Hepatocyte (in vitro differentiated cells): ENCODE data around the gene RAB3IL1. TPM values are rescaled to one million over a fixed set of nuclear protein-coding genes. Genes with fewer than 3 reads are reported as not detected.

Experiments used
- DNase-seq: peaks from one replicate; pipeline ENCODE4 v3.0.0-alpha.2; 2016; ENCODE audit warnings: low spot score
- H2AFZ ChIP-seq: fragments of 200-600 bp; sonication (generic); 2 replicates; pipeline ENCODE4 v1.6.0; 2016; ENCODE audit warnings: antibody characterized with exemption, mild to moderate bottlenecking
- H3K27ac ChIP-seq: fragments of 200-600 bp; sonication (generic); 2 replicates; pipeline ENCODE4 v1.5.1; 2016; ENCODE audit warnings: mild to moderate bottlenecking
- H3K27me3 ChIP-seq: fragments of 200-600 bp; sonication (generic); 2 replicates; pipeline ENCODE4 v1.6.1; 2016
- H3K36me3 ChIP-seq: fragments of 200-600 bp; sonication (generic); replicated peaks from 2 replicates; pipeline ENCODE4 v1.5.1; 2016; ENCODE audit warnings: low read depth; ENCODE audit not compliant: insufficient read depth
- H3K4me1 ChIP-seq: fragments of 200-600 bp; sonication (generic); 2 replicates; pipeline ENCODE4 v1.5.1; 2016; ENCODE audit warnings: mild to moderate bottlenecking, moderate library complexity; ENCODE audit not compliant: insufficient read depth
- H3K4me2 ChIP-seq: fragments of 200-600 bp; sonication (generic); 2 replicates; pipeline ENCODE4 v1.6.0; 2016
- H3K4me3 ChIP-seq: fragments of 200-600 bp; sonication (generic); 2 replicates; pipeline ENCODE4 v1.5.1; 2016; ENCODE audit warnings: mild to moderate bottlenecking
- H3K79me2 ChIP-seq: fragments of 200-600 bp; sonication (generic); 2 replicates; pipeline ENCODE4 v1.6.0; 2017; ENCODE audit warnings: mild to moderate bottlenecking
- H3K9me2 ChIP-seq: fragments of 200-600 bp; sonication (generic); replicated peaks from 2 replicates; pipeline ENCODE4 v1.6.0; 2017; ENCODE audit warnings: mild to moderate bottlenecking; ENCODE audit not compliant: insufficient read depth
- H3K9me3 ChIP-seq: fragments of 200-600 bp; sonication (generic); 2 replicates; pipeline ENCODE4 v1.5.1; 2016; ENCODE audit warnings: low read depth, mild to moderate bottlenecking
- H4K20me1 ChIP-seq: fragments of 200-600 bp; sonication (generic); 2 replicates; pipeline ENCODE4 v1.6.0; 2016; ENCODE audit warnings: mild to moderate bottlenecking; ENCODE audit not compliant: insufficient read depth, poor library complexity, severe bottlenecking
- EZH2 ChIP-seq: fragments of 200-600 bp; sonication (generic); IDR thresholded peaks from 2 replicates; pipeline ENCODE4 v1.6.1; 2016; ENCODE audit warnings: antibody characterized with exemption, mild to moderate bottlenecking, borderline replicate concordance
- EZH2phosphoT487 ChIP-seq: fragments of 200-600 bp; sonication (generic); IDR thresholded peaks from one replicate; pipeline ENCODE4 v1.6.1; 2018; ENCODE audit warnings: antibody characterized with exemption, mild to moderate bottlenecking, low read depth, moderate library complexity; ENCODE audit not compliant: unreplicated experiment, severe bottlenecking
- WGBS: methylation state at CpG from one replicate; pipeline ENCODE4 v1.1.6; 2016; ENCODE audit warnings: low lambda C conversion rate; ENCODE audit errors: missing lambda C conversion rate; 5-methylcytosine and 5-hydroxymethylcytosine counted together
- microRNA-seq: library from miRNA; unstranded; fragments of <30 nt; microRNA quantifications from one replicate; pipeline ENCODE4, GENCODE V29; 2017
- polyA plus RNA-seq: library from polyadenylated mRNA; unstranded; fragments of >200 nt; fragmentation: Nextera tagmentation; extraction: Ambion mirVana; gene quantifications from 2 replicates; pipeline ENCODE4 v1.2.1, GENCODE V29; 2016
- small RNA-seq: library from RNA; depleted of rRNA; stranded (forward); fragments of <200 nt; gene quantifications from one replicate; pipeline ENCODE3, GENCODE V24; 2014
- total RNA-seq: library from RNA; depleted of rRNA; stranded (reverse); fragments of >200 nt; gene quantifications from 2 replicates; pipeline ENCODE4 v1.2.3, GENCODE V29; 2014
- TF ChIP-seq, protein P1 (sequence below): fragments of 200-600 bp; sonication (generic); IDR thresholded peaks from 2 replicates; pipeline ENCODE4 v1.5.1; 2016; ENCODE audit warnings: antibody characterized with exemption, mild to moderate bottlenecking; ENCODE audit not compliant: poor library complexity

Gene RAB3IL1
- total and polyA plus RNA-seq, 2 experiments from 2014 or later: 10.8 to 18.6 TPM

DNA sequence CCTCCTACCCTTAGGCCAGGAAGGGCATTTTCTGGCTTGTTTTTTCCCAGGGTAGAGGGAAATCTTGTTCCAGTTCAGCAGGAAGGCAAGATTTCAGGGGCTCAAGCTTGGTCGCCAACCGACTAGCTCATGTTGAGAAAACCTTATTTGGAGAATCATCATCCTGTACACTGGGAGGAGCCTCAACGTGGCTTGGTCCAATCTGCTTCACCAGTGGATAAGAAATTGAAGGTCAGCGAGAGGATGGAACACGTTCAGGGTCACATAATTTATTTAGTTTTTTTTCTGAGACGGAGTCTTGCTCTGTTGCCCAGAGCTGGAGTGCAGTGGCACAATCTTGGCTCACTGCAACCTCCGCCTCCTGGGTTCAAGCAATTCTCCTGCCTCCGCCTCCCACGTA lies 68.7 kb downstream of the RAB3IL1 start:
- Histone ChIP-seq H3K36me3 (no peaks in the 10 kb centered on the region), H3K27me3 (no peaks in the 10 kb centered on the region), H2AFZ (no peak overlapping the region), H3K79me2 (no peaks in the 10 kb centered on the region), H3K27ac (no peak overlapping the region), H3K4me2 (no peak overlapping the region), H3K9me2 (no peaks in the 10 kb centered on the region), H3K4me3 (no peak overlapping the region), H3K4me1 (no peaks in the 10 kb centered on the region), H3K9me3 (no peaks in the 10 kb centered on the region), H4K20me1 (no peaks in the 10 kb centered on the region)
- TF ChIP-seq, protein P1, sequence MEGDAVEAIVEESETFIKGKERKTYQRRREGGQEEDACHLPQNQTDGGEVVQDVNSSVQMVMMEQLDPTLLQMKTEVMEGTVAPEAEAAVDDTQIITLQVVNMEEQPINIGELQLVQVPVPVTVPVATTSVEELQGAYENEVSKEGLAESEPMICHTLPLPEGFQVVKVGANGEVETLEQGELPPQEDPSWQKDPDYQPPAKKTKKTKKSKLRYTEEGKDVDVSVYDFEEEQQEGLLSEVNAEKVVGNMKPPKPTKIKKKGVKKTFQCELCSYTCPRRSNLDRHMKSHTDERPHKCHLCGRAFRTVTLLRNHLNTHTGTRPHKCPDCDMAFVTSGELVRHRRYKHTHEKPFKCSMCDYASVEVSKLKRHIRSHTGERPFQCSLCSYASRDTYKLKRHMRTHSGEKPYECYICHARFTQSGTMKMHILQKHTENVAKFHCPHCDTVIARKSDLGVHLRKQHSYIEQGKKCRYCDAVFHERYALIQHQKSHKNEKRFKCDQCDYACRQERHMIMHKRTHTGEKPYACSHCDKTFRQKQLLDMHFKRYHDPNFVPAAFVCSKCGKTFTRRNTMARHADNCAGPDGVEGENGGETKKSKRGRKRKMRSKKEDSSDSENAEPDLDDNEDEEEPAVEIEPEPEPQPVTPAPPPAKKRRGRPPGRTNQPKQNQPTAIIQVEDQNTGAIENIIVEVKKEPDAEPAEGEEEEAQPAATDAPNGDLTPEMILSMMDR: no peak
- no peak for TF ChIP-seq EZH2phosphoT487
- TF ChIP-seq EZH2: no peak
- no peak for DNase-seq
- WGBS: 97% methylated on average over 9 of the region's 9 CpGs

DNA sequence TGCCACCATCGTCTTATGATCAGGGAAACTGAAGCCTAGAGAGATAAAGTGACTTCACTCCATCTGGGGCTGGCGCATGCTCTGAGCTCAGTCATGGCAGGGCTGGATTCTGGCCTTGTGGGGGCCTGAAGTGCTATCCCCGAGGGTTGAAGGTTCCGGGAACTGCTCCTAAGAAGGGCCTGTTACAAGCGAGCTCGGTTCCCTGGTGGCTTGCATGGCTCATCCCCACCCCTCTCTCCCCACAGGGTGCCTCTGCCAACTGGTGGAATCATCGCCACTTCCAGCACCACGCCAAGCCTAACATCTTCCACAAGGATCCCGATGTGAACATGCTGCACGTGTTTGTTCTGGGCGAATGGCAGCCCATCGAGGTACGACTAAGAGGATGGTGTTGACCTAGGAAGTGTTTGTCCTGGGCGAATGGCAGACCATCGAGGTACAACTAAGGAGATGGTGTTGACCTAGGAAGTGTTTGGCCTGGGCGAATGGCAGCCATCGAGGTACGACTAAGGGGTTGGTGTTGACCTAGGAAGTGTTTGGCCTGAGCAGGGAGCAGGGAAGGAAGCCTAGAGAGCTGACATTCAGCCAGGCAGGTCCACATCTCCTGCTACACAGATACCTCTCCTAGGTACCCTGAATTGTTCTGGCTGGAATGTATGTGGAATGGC lies 69.3 kb downstream of the RAB3IL1 start:
- H3K4me2 ChIP-seq: no peak overlapping the region
- no peaks in the 10 kb centered on the region for H3K27me3 ChIP-seq
- no peaks in the 10 kb centered on the region for H3K9me2 ChIP-seq
- no peaks in the 10 kb centered on the region for H4K20me1 ChIP-seq
- H3K36me3 ChIP-seq: no peaks in the 10 kb centered on the region
- TF ChIP-seq EZH2phosphoT487 (no peak), EZH2 (no peak)
- TF ChIP-seq, protein P1: no peak
- no peak overlapping the region for H3K27ac ChIP-seq
- WGBS: 94% methylated on average over 18 of the region's 18 CpGs
- no peak for DNase-seq
- no peaks in the 10 kb centered on the region for H3K9me3 ChIP-seq
- H3K79me2 ChIP-seq: no peaks in the 10 kb centered on the region
- no peak overlapping the region for H2AFZ ChIP-seq
- H3K4me1 ChIP-seq: no peaks in the 10 kb centered on the region
- H3K4me3 ChIP-seq: no peak overlapping the region

Small RNA genes within 50 kb of the gene (microRNA-seq; reads per million reads assigned to microRNA genes)
- not detected for gene MIR6746

Small RNA genes within 50 kb of the gene (small RNA-seq; reads per million reads assigned to genes)
- gene MIR6746 (not detected), gene RNU6-1243P (not detected)

Other genes starting within 250 kb of the RAB3IL1 start
- gene DAGLA, start 237.2 kb downstream of the RAB3IL1 start, total RNA-seq: 5.5 and 8.9 TPM in 2 replicates
- gene DAGLA, start 237.2 kb downstream of the RAB3IL1 start, polyA plus RNA-seq: 7.4 and 8.3 TPM in 2 replicates
- 42.2 and 57.3 TPM in 2 replicates for gene MYRF, start 164.9 kb downstream of the RAB3IL1 start, total RNA-seq
- 96.7 and 115 TPM in 2 replicates for gene MYRF, start 164.9 kb downstream of the RAB3IL1 start, polyA plus RNA-seq
- 64.7 and 90.9 TPM in 2 replicates for gene TMEM258, start 125.0 kb downstream of the RAB3IL1 start, total RNA-seq
- gene TMEM258, start 125.0 kb downstream of the RAB3IL1 start, polyA plus RNA-seq: 253 and 255 TPM in 2 replicates
- gene FEN1, start 124.7 kb downstream of the RAB3IL1 start, total RNA-seq: 14.2 and 15.4 TPM in 2 replicates
- 13.6 and 21.0 TPM in 2 replicates for gene FEN1, start 124.7 kb downstream of the RAB3IL1 start, polyA plus RNA-seq
- gene FADS1, start 100.6 kb downstream of the RAB3IL1 start, total RNA-seq: 151 and 159 TPM in 2 replicates
- 218 and 230 TPM in 2 replicates for gene FADS1, start 100.6 kb downstream of the RAB3IL1 start, polyA plus RNA-seq
- 256 and 317 TPM in 2 replicates for gene FADS2, start 89.3 kb downstream of the RAB3IL1 start, total RNA-seq
- 277 and 356 TPM in 2 replicates for gene FADS2, start 89.3 kb downstream of the RAB3IL1 start, polyA plus RNA-seq
- 19.4 and 25.0 TPM in 2 replicates for gene FADS3, start 26.0 kb downstream of the RAB3IL1 start, total RNA-seq
- 36.0 and 37.0 TPM in 2 replicates for gene FADS3, start 26.0 kb downstream of the RAB3IL1 start, polyA plus RNA-seq
- gene BEST1, start 32.8 kb upstream of the RAB3IL1 start, total RNA-seq: 3.5 and 4.7 TPM in 2 replicates
- gene BEST1, start 32.8 kb upstream of the RAB3IL1 start, polyA plus RNA-seq: 5.7 and 6.9 TPM in 2 replicates
- 1,071 and 1,519 TPM in 2 replicates for gene FTH1, start 50.1 kb upstream of the RAB3IL1 start, total RNA-seq
- 8,379 and 8,694 TPM in 2 replicates for gene FTH1, start 50.1 kb upstream of the RAB3IL1 start, polyA plus RNA-seq
- gene INCENP, start 206.4 kb upstream of the RAB3IL1 start, total RNA-seq: 12.5 and 12.8 TPM in 2 replicates
- 2.2 TPM in 2 replicates for gene INCENP, start 206.4 kb upstream of the RAB3IL1 start, polyA plus RNA-seq